GM12878 (cell line): ENCODE measurements around the gene CCL14. TPM values are rescaled to one million over a fixed set of nuclear protein-coding genes. Genes with fewer than 3 reads are reported as not detected.

Experiments
- ATAC-seq: fragments of 200-7000 bp; cut with Tn5 transposase; 3 replicates; pipeline ENCODE4 v1.9.1; 2020; ENCODE audit warnings: mild to moderate bottlenecking, moderate library complexity
- BruUV-seq: library from RNA; stranded (reverse); fragments of 400-500 nt; replicated peaks from 2 replicates; lab custom pipeline; 2021; lab: Mats Ljungman, UMichigan
- CTCF ChIA-PET: fragments of 300-600 bp; sonication (Branson Sonifier 250); formaldehyde crosslinking; extraction: SDS; loops from one replicate; lab custom pipeline; 2021; ENCODE audit warnings: inconsistent platforms; lab: Yijun Ruan, JAX
- POLR2A ChIA-PET: fragments of 350-600 bp; formaldehyde crosslinking; extraction: SDS; loops from one replicate; lab custom pipeline; 2021; ENCODE audit warnings: inconsistent platforms; lab: Charles Lee
- RAD21 ChIA-PET: fragments of 300-600 bp; sonication (Branson Sonifier 250); formaldehyde crosslinking; loops from one replicate; lab custom pipeline; 2023; ENCODE audit warnings: antibody characterized with exemption; ENCODE audit not compliant: unreplicated experiment; lab: Charles Lee
- SMC1A ChIA-PET: fragments of 300-600 bp; sonication (Branson Sonifier 250); formaldehyde crosslinking; loops from one replicate; lab custom pipeline; 2023; ENCODE audit not compliant: unreplicated experiment, uncharacterized antibody; lab: Charles Lee
- DNase-seq: peaks from one replicate; pipeline ENCODE4 v3.0.0-alpha.2; 2011; ENCODE audit warnings: low read depth, low spot score
- FAIRE-seq: peaks from 3 replicates; lab custom pipeline; 2011; peaks lifted over from hg19 to GRCh38; lab: Jason Lieb, UNC
- H2AFZ ChIP-seq: 2 replicates; pipeline ENCODE4 v1.6.0; 2011; ENCODE audit warnings: low read depth, low read length, control low read depth; ENCODE audit not compliant: control insufficient read depth
- H3K27ac ChIP-seq: 2 replicates; pipeline ENCODE4 v1.5.1; 2011; ENCODE audit warnings: control low read depth; ENCODE audit not compliant: control insufficient read depth, insufficient read depth
- H3K27me3 ChIP-seq, 2 experiments: replicated peaks in 1 of 2; 2 replicates each; pipeline versions ENCODE4 v1.6.0 to v1.6.1; 2011; ENCODE audit warnings: low read length in 1 of 2; ENCODE audit not compliant: control insufficient read depth in 2 of 2, insufficient read depth in 2 of 2
- H3K36me3 ChIP-seq, 2 experiments: 2 replicates each; pipeline ENCODE4 v1.5.1; 2011; ENCODE audit warnings: low read length in 1 of 2; ENCODE audit not compliant: control insufficient read depth in 2 of 2, insufficient read depth in 2 of 2
- H3K4me1 ChIP-seq: 2 replicates; pipeline ENCODE4 v1.6.1; 2011; ENCODE audit warnings: mild to moderate bottlenecking, low read length, moderate library complexity, mixed read lengths; ENCODE audit not compliant: control insufficient read depth, insufficient read depth
- H3K4me2 ChIP-seq: 2 replicates; pipeline ENCODE4 v1.6.0; 2011; ENCODE audit warnings: control low read depth; ENCODE audit not compliant: control insufficient read depth, insufficient read depth
- H3K4me3 ChIP-seq: fragments of 200-600 bp; sonication (generic); 2 replicates; pipeline ENCODE4 v1.5.1; 2016
- H3K79me2 ChIP-seq: 2 replicates; pipeline ENCODE4 v1.6.0; 2011; ENCODE audit warnings: low read length; ENCODE audit not compliant: control insufficient read depth, insufficient read depth
- H3K9ac ChIP-seq: 2 replicates; pipeline ENCODE4 v1.8.0; 2011; ENCODE audit warnings: low read length, control low read depth, mixed read lengths; ENCODE audit not compliant: control insufficient read depth, insufficient read depth
- H3K9me3 ChIP-seq: replicated peaks from 3 replicates; pipeline ENCODE4 v1.5.1; 2011; ENCODE audit warnings: mild to moderate bottlenecking, low read length; ENCODE audit not compliant: control insufficient read depth, insufficient read depth
- H4K20me1 ChIP-seq: 2 replicates; pipeline ENCODE4 v1.6.0; 2011; ENCODE audit not compliant: control insufficient read depth, insufficient read depth
- CBFB ChIP-seq: IDR thresholded peaks from 2 replicates; pipeline ENCODE4 v1.6.1; 2016; ENCODE audit warnings: antibody characterized with exemption, low read depth
- EED ChIP-seq: sonication (generic); IDR thresholded peaks from 2 replicates; pipeline ENCODE4 v1.6.1; 2016; ENCODE audit warnings: antibody characterized with exemption, low read depth
- IRF4 ChIP-seq: IDR thresholded peaks from 2 replicates; pipeline ENCODE4 v1.6.1; 2011; ENCODE audit warnings: low read depth, low read length
- KDM1A ChIP-seq: fragments of 200-600 bp; sonication (generic); IDR thresholded peaks from 2 replicates; pipeline ENCODE4 v1.6.1; 2016; ENCODE audit warnings: borderline replicate concordance
- SMAD1 ChIP-seq: fragments of 450-650 bp; IDR thresholded peaks from 2 replicates; pipeline ENCODE4 v1.6.1; 2018; ENCODE audit warnings: mild to moderate bottlenecking, low read depth; ENCODE audit not compliant: partially characterized antibody
- SPI1 ChIP-seq: IDR thresholded peaks from 2 replicates; pipeline ENCODE4 v1.6.1; 2011; ENCODE audit warnings: low read depth, mild to moderate bottlenecking, low read length, moderate library complexity, borderline replicate concordance; ENCODE audit not compliant: insufficient read depth
- SRF ChIP-seq, 2 experiments: IDR thresholded peaks; 2 replicates each; pipeline ENCODE4 v1.6.1; 2011; ENCODE audit warnings: low read depth in 2 of 2, low read length in 2 of 2, mild to moderate bottlenecking in 1 of 2, moderate library complexity in 1 of 2
- TCF12 ChIP-seq: IDR thresholded peaks from 2 replicates; pipeline ENCODE4 v1.6.1; 2011; ENCODE audit warnings: low read depth, mild to moderate bottlenecking, low read length
- ZNF384 ChIP-seq: IDR thresholded peaks from 2 replicates; pipeline ENCODE4 v1.6.1; 2012; ENCODE audit warnings: low read depth, mild to moderate bottlenecking, low read length, improper control_type of control experiment, borderline replicate concordance
- WGBS: methylation state at CpG from one replicate; pipeline ENCODE4 v1.1.6; 2016; ENCODE audit warnings: low lambda C conversion rate; ENCODE audit not compliant: insufficient replicate concordance, insufficient coverage; ENCODE audit errors: missing lambda C conversion rate; 5-methylcytosine and 5-hydroxymethylcytosine counted together
- in situ Hi-C: fragments of 300-500 bp; cut with MboI; formaldehyde crosslinking; loops from 9 replicates; pipeline ENCODE4 v1.14.3; 2018; ENCODE audit warnings: mixed read lengths
- intact Hi-C: fragments of 100-400 bp; cut with micrococcal nuclease; formaldehyde crosslinking; loops from one replicate; pipeline ENCODE4 v1.14.2; 2022; ENCODE audit not compliant: unreplicated experiment
- polyA plus RNA-seq, 11 experiments: library from polyadenylated mRNA; depleted of rRNA in 4 of 11; unstranded in 6 of 11; stranded (reverse) in 5 of 11; fragments of >200 nt; fragmentation: Nextera tagmentation in 4 of 11; fragmentation: Illumina TruSeq in 1 of 11; extraction: Ambion mirVana in 4 of 11; extraction: Trizol in 1 of 11; gene quantifications; 1 replicate in 1 of 11; 2 replicates in 10 of 11; pipeline versions ENCODE4 v1.2.1 to v1.2.3, GENCODE V29; 2011 to 2016; ENCODE audit warnings: inconsistent platforms in 2 of 11, missing spikeins in 2 of 11, low read depth in 1 of 11
- total RNA-seq, 4 experiments: library from RNA; depleted of rRNA in 3 of 4; stranded (reverse); fragments of >200 nt in 3 of 4; fragmentation: Illumina TruSeq in 1 of 4; extraction: Trizol in 1 of 4; gene quantifications; 2 replicates each; pipeline versions ENCODE4 v1.2.1 to v1.2.3, GENCODE V29; 2013 to 2021
- TF ChIP-seq, protein P1 (sequence below): fragments of 150-350 bp; IDR thresholded peaks from 2 replicates; pipeline ENCODE4 v1.6.1; 2016; ENCODE audit warnings: low read depth, low read length
- TF ChIP-seq, protein P2 (sequence below): IDR thresholded peaks from 2 replicates; pipeline ENCODE4 v1.6.1; 2012; ENCODE audit warnings: mild to moderate bottlenecking, low read depth, low read length
- TF ChIP-seq, protein P3 (sequence below): IDR thresholded peaks from 2 replicates; pipeline ENCODE4 v1.6.1; 2011; ENCODE audit warnings: borderline replicate concordance, low read depth, mild to moderate bottlenecking, moderate library complexity, low read length; ENCODE audit not compliant: insufficient read depth, poor library complexity, severe bottlenecking
- TF ChIP-seq, protein P4 (sequence below): fragments of 450-650 bp; IDR thresholded peaks from 2 replicates; pipeline ENCODE4 v1.6.1; 2017; ENCODE audit warnings: low read depth, mild to moderate bottlenecking, moderate library complexity

Gene CCL14
- total and polyA plus RNA-seq, 10 of the 15 experiments (the other 5 are each of a cell fraction or from before 2014, with no cell fraction given) = not detected

DNA sequence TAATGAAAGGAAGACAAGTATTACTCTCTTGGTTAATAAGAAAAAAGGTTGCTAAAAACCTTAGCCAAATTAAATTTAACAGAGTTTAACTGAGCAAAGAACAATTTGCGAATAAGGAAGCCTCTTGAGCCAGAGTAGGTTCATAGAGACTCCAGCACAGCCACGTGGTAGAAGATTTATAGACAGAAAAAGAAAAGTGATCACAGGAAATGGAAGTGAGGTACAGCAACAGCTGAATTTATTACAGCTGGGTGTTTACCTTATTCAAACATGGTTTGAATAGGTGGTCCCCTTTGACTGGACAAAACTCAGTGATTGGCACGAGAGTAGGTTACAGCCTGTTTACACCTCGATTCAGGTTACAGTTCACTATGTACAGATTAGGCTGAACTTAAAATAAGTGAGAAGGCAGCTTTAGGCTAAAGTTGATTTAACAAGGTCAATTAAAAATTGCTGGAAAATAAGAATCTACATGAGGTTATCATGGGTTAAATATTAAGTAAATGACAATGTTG lies 18.1 kb upstream of the CCL14 start:
- no TSS peak for BruUV-seq
- H3K4me1 ChIP-seq = peaks cover 12% of the 10 kb centered on the region
- no peaks in the 10 kb centered on the region for H3K79me2 ChIP-seq
- RAD21 ChIA-PET = interaction anchor here (1.1 to 2.8 kb wide), 8 partner anchors 23 to 145 kb away, joined by 3 to 16 read pairs (median 4); no protein-coding TSS in a partner anchor
- SMC1A ChIA-PET = interaction anchor here (0.9 to 3.7 kb wide), 20 partner anchors 9 to 145 kb away, joined by 3 to 18 read pairs (median 6); partner anchors contain the start of genes CCL16 and CCL23
- ATAC-seq (no peak), FAIRE-seq (no peak), DNase-seq (no peak)
- POLR2A ChIA-PET = interaction anchor here (1.0 to 1.3 kb wide), 2 partner anchors 9 to 29 kb away, joined by 3 to 4 read pairs; no protein-coding TSS in a partner anchor
- CTCF ChIA-PET = interaction anchor here (0.8 to 3.4 kb wide), 15 partner anchors 9 to 621 kb away, joined by 3 to 24 read pairs (median 4); partner anchors contain the start of gene CCL16
- H3K36me3 ChIP-seq = no peaks in the 10 kb centered on the region
- no peak overlapping the region for H3K27ac ChIP-seq
- H2AFZ ChIP-seq = no peak overlapping the region
- H3K9me3 ChIP-seq = peaks cover 3% of the 10 kb centered on the region; the same call in 2 of the 3 replicates
- H3K4me3 ChIP-seq = no peak overlapping the region
- H3K9ac ChIP-seq = no peak overlapping the region
- H3K27me3 ChIP-seq = no peaks in the 10 kb centered on the region
- H3K4me2 ChIP-seq = no peak overlapping the region
- 14% methylated on average over 4 of the region's 4 CpGs for WGBS
- intact Hi-C loops = no loop called here
- no peaks in the 10 kb centered on the region for H4K20me1 ChIP-seq
- in situ Hi-C loops = no loop called here
- no peak for TF ChIP-seq CBFB
- TF ChIP-seq SMAD1 = no peak
- no peak for TF ChIP-seq ZNF384
- TF ChIP-seq, protein P1, sequence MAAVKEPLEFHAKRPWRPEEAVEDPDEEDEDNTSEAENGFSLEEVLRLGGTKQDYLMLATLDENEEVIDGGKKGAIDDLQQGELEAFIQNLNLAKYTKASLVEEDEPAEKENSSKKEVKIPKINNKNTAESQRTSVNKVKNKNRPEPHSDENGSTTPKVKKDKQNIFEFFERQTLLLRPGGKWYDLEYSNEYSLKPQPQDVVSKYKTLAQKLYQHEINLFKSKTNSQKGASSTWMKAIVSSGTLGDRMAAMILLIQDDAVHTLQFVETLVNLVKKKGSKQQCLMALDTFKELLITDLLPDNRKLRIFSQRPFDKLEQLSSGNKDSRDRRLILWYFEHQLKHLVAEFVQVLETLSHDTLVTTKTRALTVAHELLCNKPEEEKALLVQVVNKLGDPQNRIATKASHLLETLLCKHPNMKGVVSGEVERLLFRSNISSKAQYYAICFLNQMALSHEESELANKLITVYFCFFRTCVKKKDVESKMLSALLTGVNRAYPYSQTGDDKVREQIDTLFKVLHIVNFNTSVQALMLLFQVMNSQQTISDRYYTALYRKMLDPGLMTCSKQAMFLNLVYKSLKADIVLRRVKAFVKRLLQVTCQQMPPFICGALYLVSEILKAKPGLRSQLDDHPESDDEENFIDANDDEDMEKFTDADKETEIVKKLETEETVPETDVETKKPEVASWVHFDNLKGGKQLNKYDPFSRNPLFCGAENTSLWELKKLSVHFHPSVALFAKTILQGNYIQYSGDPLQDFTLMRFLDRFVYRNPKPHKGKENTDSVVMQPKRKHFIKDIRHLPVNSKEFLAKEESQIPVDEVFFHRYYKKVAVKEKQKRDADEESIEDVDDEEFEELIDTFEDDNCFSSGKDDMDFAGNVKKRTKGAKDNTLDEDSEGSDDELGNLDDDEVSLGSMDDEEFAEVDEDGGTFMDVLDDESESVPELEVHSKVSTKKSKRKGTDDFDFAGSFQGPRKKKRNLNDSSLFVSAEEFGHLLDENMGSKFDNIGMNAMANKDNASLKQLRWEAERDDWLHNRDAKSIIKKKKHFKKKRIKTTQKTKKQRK = no peak
- no peak for TF ChIP-seq EED
- TF ChIP-seq SRF (IDR thresholded peaks at IDR 0.05; ENCODE audit: low read depth in 2 of 2, low read length in 2 of 2) = no peak
- TF ChIP-seq, protein P2, sequence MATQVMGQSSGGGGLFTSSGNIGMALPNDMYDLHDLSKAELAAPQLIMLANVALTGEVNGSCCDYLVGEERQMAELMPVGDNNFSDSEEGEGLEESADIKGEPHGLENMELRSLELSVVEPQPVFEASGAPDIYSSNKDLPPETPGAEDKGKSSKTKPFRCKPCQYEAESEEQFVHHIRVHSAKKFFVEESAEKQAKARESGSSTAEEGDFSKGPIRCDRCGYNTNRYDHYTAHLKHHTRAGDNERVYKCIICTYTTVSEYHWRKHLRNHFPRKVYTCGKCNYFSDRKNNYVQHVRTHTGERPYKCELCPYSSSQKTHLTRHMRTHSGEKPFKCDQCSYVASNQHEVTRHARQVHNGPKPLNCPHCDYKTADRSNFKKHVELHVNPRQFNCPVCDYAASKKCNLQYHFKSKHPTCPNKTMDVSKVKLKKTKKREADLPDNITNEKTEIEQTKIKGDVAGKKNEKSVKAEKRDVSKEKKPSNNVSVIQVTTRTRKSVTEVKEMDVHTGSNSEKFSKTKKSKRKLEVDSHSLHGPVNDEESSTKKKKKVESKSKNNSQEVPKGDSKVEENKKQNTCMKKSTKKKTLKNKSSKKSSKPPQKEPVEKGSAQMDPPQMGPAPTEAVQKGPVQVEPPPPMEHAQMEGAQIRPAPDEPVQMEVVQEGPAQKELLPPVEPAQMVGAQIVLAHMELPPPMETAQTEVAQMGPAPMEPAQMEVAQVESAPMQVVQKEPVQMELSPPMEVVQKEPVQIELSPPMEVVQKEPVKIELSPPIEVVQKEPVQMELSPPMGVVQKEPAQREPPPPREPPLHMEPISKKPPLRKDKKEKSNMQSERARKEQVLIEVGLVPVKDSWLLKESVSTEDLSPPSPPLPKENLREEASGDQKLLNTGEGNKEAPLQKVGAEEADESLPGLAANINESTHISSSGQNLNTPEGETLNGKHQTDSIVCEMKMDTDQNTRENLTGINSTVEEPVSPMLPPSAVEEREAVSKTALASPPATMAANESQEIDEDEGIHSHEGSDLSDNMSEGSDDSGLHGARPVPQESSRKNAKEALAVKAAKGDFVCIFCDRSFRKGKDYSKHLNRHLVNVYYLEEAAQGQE = no peak
- TF ChIP-seq SPI1 = no peak
- TF ChIP-seq TCF12 = no peak
- TF ChIP-seq, protein P3, sequence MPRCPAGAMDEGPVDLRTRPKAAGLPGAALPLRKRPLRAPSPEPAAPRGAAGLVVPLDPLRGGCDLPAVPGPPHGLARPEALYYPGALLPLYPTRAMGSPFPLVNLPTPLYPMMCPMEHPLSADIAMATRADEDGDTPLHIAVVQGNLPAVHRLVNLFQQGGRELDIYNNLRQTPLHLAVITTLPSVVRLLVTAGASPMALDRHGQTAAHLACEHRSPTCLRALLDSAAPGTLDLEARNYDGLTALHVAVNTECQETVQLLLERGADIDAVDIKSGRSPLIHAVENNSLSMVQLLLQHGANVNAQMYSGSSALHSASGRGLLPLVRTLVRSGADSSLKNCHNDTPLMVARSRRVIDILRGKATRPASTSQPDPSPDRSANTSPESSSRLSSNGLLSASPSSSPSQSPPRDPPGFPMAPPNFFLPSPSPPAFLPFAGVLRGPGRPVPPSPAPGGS = no peak
- TF ChIP-seq IRF4 = no peak
- no peak for TF ChIP-seq KDM1A
- TF ChIP-seq, protein P4, sequence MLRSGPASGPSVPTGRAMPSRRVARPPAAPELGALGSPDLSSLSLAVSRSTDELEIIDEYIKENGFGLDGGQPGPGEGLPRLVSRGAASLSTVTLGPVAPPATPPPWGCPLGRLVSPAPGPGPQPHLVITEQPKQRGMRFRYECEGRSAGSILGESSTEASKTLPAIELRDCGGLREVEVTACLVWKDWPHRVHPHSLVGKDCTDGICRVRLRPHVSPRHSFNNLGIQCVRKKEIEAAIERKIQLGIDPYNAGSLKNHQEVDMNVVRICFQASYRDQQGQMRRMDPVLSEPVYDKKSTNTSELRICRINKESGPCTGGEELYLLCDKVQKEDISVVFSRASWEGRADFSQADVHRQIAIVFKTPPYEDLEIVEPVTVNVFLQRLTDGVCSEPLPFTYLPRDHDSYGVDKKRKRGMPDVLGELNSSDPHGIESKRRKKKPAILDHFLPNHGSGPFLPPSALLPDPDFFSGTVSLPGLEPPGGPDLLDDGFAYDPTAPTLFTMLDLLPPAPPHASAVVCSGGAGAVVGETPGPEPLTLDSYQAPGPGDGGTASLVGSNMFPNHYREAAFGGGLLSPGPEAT = no peak
